WTC11 (cell line): ENCODE measurements around the gene COG8. TPM values are rescaled to one million over a fixed set of nuclear protein-coding genes. Genes with fewer than 3 reads are reported as not detected.

Source experiments
- ATF1 ChIP-seq: sonication (generic); formaldehyde crosslinking; IDR thresholded peaks from 2 replicates; pipeline ENCODE4 v1.8.1; 2023; ENCODE audit warnings: mild to moderate bottlenecking, moderate library complexity, missing genetic modification reagents
- CDX4 ChIP-seq: fragments of 250-450 bp; sonication (Bioruptor Pico); IDR thresholded peaks from 2 replicates; pipeline ENCODE4 v1.9.0; 2021; ENCODE audit warnings: moderate library complexity, mild to moderate bottlenecking, inconsistent platforms, borderline replicate concordance
- CTCF ChIP-seq: fragments of 200-600 bp; IDR thresholded peaks from 2 replicates; pipeline ENCODE4 v1.8.0; 2022; ENCODE audit warnings: antibody characterized with exemption
- E2F4 ChIP-seq: sonication (generic); formaldehyde crosslinking; IDR thresholded peaks from 2 replicates; pipeline ENCODE4 v1.8.1; 2022; ENCODE audit warnings: low read depth, mild to moderate bottlenecking, moderate library complexity, missing genetic modification reagents, borderline replicate concordance
- FOXP4 ChIP-seq: sonication (generic); formaldehyde crosslinking; IDR thresholded peaks from 2 replicates; pipeline ENCODE4 v1.8.0; 2022; ENCODE audit warnings: mild to moderate bottlenecking, missing genetic modification reagents
- GRHL2 ChIP-seq: fragments of 250-450 bp; sonication (Bioruptor Pico); IDR thresholded peaks from 2 replicates; pipeline ENCODE4 v1.8.0; 2022; ENCODE audit warnings: mild to moderate bottlenecking, moderate library complexity; ENCODE audit not compliant: insufficient replicate concordance, severe bottlenecking
- GTF2I ChIP-seq: fragments of 250-450 bp; sonication (Bioruptor Pico); conservative IDR thresholded peaks from 2 replicates; pipeline ENCODE4 v1.4.0; 2021; ENCODE audit warnings: mild to moderate bottlenecking
- HMGA2 ChIP-seq: fragments of 250-450 bp; sonication (Bioruptor Pico); IDR thresholded peaks from 2 replicates; pipeline ENCODE4 v1.4.0; 2021; ENCODE audit warnings: mild to moderate bottlenecking, moderate library complexity
- JUN ChIP-seq: sonication (generic); formaldehyde crosslinking; IDR thresholded peaks from 2 replicates; pipeline ENCODE4 v1.8.0; 2023; ENCODE audit warnings: mild to moderate bottlenecking, missing genetic modification reagents
- MLX ChIP-seq: sonication (generic); formaldehyde crosslinking; IDR thresholded peaks from 2 replicates; pipeline ENCODE4 v1.8.1; 2023; ENCODE audit warnings: mild to moderate bottlenecking, missing genetic modification reagents, moderate library complexity
- NR1H2 ChIP-seq: sonication (generic); formaldehyde crosslinking; IDR thresholded peaks from 2 replicates; pipeline ENCODE4 v1.9.0; 2021; ENCODE audit warnings: mild to moderate bottlenecking, moderate library complexity, missing genetic modification reagents
- NR2C2 ChIP-seq: sonication (generic); formaldehyde crosslinking; IDR thresholded peaks from 2 replicates; pipeline ENCODE4 v1.8.0; 2022; ENCODE audit warnings: mild to moderate bottlenecking, missing genetic modification reagents
- OVOL2 ChIP-seq: fragments of 250-450 bp; sonication (Bioruptor Pico); IDR thresholded peaks from 2 replicates; pipeline ENCODE4 v1.9.0; 2021; ENCODE audit warnings: mild to moderate bottlenecking, borderline replicate concordance
- PREB ChIP-seq: sonication (generic); formaldehyde crosslinking; IDR thresholded peaks from 2 replicates; pipeline ENCODE4 v1.8.1; 2022; ENCODE audit warnings: mild to moderate bottlenecking, missing genetic modification reagents, moderate library complexity, borderline replicate concordance
- PRRX2 ChIP-seq: fragments of 250-450 bp; sonication (Bioruptor Pico); IDR thresholded peaks from 2 replicates; pipeline ENCODE4 v1.8.0; 2021; ENCODE audit warnings: mild to moderate bottlenecking
- RORB ChIP-seq: fragments of 250-450 bp; sonication (Bioruptor Pico); IDR thresholded peaks from 2 replicates; pipeline ENCODE4 v1.9.0; 2021; ENCODE audit warnings: mild to moderate bottlenecking
- SMAD4 ChIP-seq: sonication (generic); formaldehyde crosslinking; IDR thresholded peaks from 2 replicates; pipeline ENCODE4 v1.8.0; 2022; ENCODE audit warnings: mild to moderate bottlenecking, missing genetic modification reagents
- TEAD4 ChIP-seq: sonication (generic); formaldehyde crosslinking; IDR thresholded peaks from 2 replicates; pipeline ENCODE4 v1.8.0; 2022; ENCODE audit warnings: mild to moderate bottlenecking, missing genetic modification reagents
- ZMAT4 ChIP-seq: fragments of 250-450 bp; sonication (Bioruptor Pico); IDR thresholded peaks from 2 replicates; pipeline ENCODE4 v1.9.0; 2021; ENCODE audit warnings: mild to moderate bottlenecking
- ZNF232 ChIP-seq: sonication (generic); formaldehyde crosslinking; IDR thresholded peaks from 2 replicates; pipeline ENCODE4 v1.8.0; 2022; ENCODE audit warnings: mild to moderate bottlenecking, missing genetic modification reagents
- ZNF281 ChIP-seq: sonication (generic); formaldehyde crosslinking; IDR thresholded peaks from 2 replicates; pipeline ENCODE4 v1.8.0; 2023; ENCODE audit warnings: mild to moderate bottlenecking, missing genetic modification reagents
- ZNF396 ChIP-seq: fragments of 250-450 bp; sonication (Bioruptor Pico); IDR thresholded peaks from 2 replicates; pipeline ENCODE4 v1.8.0; 2021; ENCODE audit warnings: mild to moderate bottlenecking, moderate library complexity, borderline replicate concordance
- ZNF423 ChIP-seq: fragments of 250-450 bp; sonication (Bioruptor Pico); IDR thresholded peaks from 2 replicates; pipeline ENCODE4 v2.1.2; 2022; ENCODE audit warnings: mild to moderate bottlenecking, moderate library complexity
- ZNF671 ChIP-seq: fragments of 250-450 bp; sonication (Bioruptor Pico); IDR thresholded peaks from 2 replicates; pipeline ENCODE4 v1.8.0; 2021; ENCODE audit warnings: mild to moderate bottlenecking
- total RNA-seq: library from RNA; stranded (reverse); gene quantifications from 3 replicates; pipeline ENCODE4 v1.2.3, GENCODE V29; 2021

Gene COG8
- total RNA-seq, 1 experiment from 2014 or later: 56.5 TPM

- no peak for TF ChIP-seq RORB (CRISPR knock-in tag)
- TF ChIP-seq SMAD4 (CRISPR knock-in tag): no peak
- no peak for TF ChIP-seq ZNF396 (CRISPR knock-in tag)
- TF ChIP-seq ZNF281: no peak
- TF ChIP-seq CTCF: peak; percentile 95
- no peak for TF ChIP-seq ATF1
- TF ChIP-seq MLX (CRISPR knock-in tag): no peak
- TF ChIP-seq PRRX2 (CRISPR knock-in tag): no peak
- TF ChIP-seq NR2C2 (CRISPR knock-in tag): no peak
- no peak for TF ChIP-seq PREB (CRISPR knock-in tag)
- no peak for TF ChIP-seq JUN (CRISPR knock-in tag)
- TF ChIP-seq ZMAT4 (CRISPR knock-in tag): no peak
- TF ChIP-seq E2F4 (CRISPR knock-in tag): peak; percentile 84
- no peak for TF ChIP-seq OVOL2
- TF ChIP-seq GTF2I (CRISPR knock-in tag): no peak
- 0 out of 2 replicates have a peak, but pooled peaks have one; percentile 47 for TF ChIP-seq ZNF423 (CRISPR knock-in tag)
- no peak for TF ChIP-seq HMGA2 (CRISPR knock-in tag)
- peak; percentile 87; the same call in 1 of the 2 replicates for TF ChIP-seq ZNF232 (CRISPR knock-in tag)
- TF ChIP-seq ZNF671 (CRISPR knock-in tag): no peak
- TF ChIP-seq CDX4 (CRISPR knock-in tag): no peak
- peak; percentile 87; the same call in 1 of the 2 replicates for TF ChIP-seq FOXP4 (CRISPR knock-in tag)
- TF ChIP-seq GRHL2: no peak
- no peak for TF ChIP-seq NR1H2
- TF ChIP-seq TEAD4 (CRISPR knock-in tag): peak; percentile 2; the same call in 1 of the 2 replicates
Measured at GRCh38 chr16:69310653-69311532, 28.5 kb downstream of the COG8 start, which contains the start of gene VPS4A (continued).
